HEK293 (cell line): ENCODE measurements around the gene RIPPLY2.

Experiments
- CTCF ChIA-PET: fragments of 350-600 bp; formaldehyde crosslinking; extraction: SDS; loops from one replicate; lab custom pipeline; 2021; ENCODE audit warnings: antibody characterized with exemption; lab: Yijun Ruan, JAX
- POLR2A ChIA-PET: fragments of 300-600 bp; formaldehyde crosslinking; extraction: SDS; loops from one replicate; lab custom pipeline; 2020; ENCODE audit warnings: antibody characterized with exemption, inconsistent platforms; lab: Yijun Ruan, JAX
- H3K27ac ChIP-seq: fragments of 200-500 bp; sonication (Bioruptor generic); 2 replicates; pipeline ENCODE4 v1.5.1; 2014; ENCODE audit warnings: low read depth, low read length, control low read depth, inconsistent platforms; ENCODE audit errors: extremely low read depth
- H3K36me3 ChIP-seq, 2 experiments: fragments of 200-500 bp in 1 of 2; sonication (Bioruptor generic) in 1 of 2; 1 replicate in 1 of 2; 2 replicates in 1 of 2; pipeline ENCODE4 v1.5.1; 2014 to 2017; ENCODE audit warnings: inconsistent platforms in 2 of 2, low read length in 2 of 2; ENCODE audit not compliant: control insufficient read depth in 2 of 2, insufficient read depth in 1 of 2
- H3K4me1 ChIP-seq: fragments of 200-500 bp; sonication (Bioruptor generic); 2 replicates; pipeline ENCODE4 v1.5.1; 2014; ENCODE audit warnings: mild to moderate bottlenecking, low read length, inconsistent platforms; ENCODE audit not compliant: control insufficient read depth, insufficient read depth
- H3K4me3 ChIP-seq: 2 replicates; pipeline ENCODE4 v1.5.1; 2011; ENCODE audit warnings: low read depth, mild to moderate bottlenecking, control low read depth, low read length, moderate library complexity
- H3K9me3 ChIP-seq: fragments of 200-500 bp; sonication (Bioruptor generic); 2 replicates; pipeline ENCODE4 v1.5.1; 2014; ENCODE audit warnings: low read depth, low read length, inconsistent platforms; ENCODE audit not compliant: control insufficient read depth, insufficient read depth
- BCL11A ChIP-seq: fragments of 450-650 bp; formaldehyde crosslinking; IDR thresholded peaks from 2 replicates; pipeline ENCODE4 v1.5.1; 2016; ENCODE audit warnings: low read depth, missing biosample characterization, missing genetic modification characterization
- FEZF1 ChIP-seq: fragments of 450-650 bp; formaldehyde crosslinking; IDR thresholded peaks from 2 replicates; pipeline ENCODE4 v1.5.1; 2016; ENCODE audit warnings: missing biosample characterization, missing genetic modification characterization
- MYNN ChIP-seq: fragments of 450-650 bp; formaldehyde crosslinking; IDR thresholded peaks from 2 replicates; pipeline ENCODE4 v1.5.1; 2016; ENCODE audit warnings: missing biosample characterization, missing genetic modification characterization, borderline replicate concordance
- SP7 ChIP-seq: fragments of 450-650 bp; formaldehyde crosslinking; IDR thresholded peaks from 2 replicates; pipeline ENCODE4 v1.5.1; 2016; ENCODE audit warnings: missing biosample characterization, missing genetic modification characterization
- YY2 ChIP-seq: fragments of 450-650 bp; formaldehyde crosslinking; IDR thresholded peaks from 2 replicates; pipeline ENCODE4 v1.5.1; 2016; ENCODE audit warnings: missing biosample characterization, missing genetic modification characterization
- ZIC2 ChIP-seq: fragments of 450-650 bp; formaldehyde crosslinking; IDR thresholded peaks from 2 replicates; pipeline ENCODE4 v1.5.1; 2016; ENCODE audit warnings: missing biosample characterization, missing genetic modification characterization
- ZNF112 ChIP-seq: fragments of 450-650 bp; formaldehyde crosslinking; IDR thresholded peaks from 2 replicates; pipeline ENCODE4 v1.5.0; 2017; ENCODE audit warnings: missing biosample characterization, missing genetic modification characterization
- ZNF132 ChIP-seq: fragments of 450-650 bp; formaldehyde crosslinking; IDR thresholded peaks from 2 replicates; pipeline ENCODE4 v1.5.1; 2017; ENCODE audit warnings: missing biosample characterization, missing genetic modification characterization, borderline replicate concordance
- ZNF157 ChIP-seq: fragments of 450-650 bp; formaldehyde crosslinking; IDR thresholded peaks from 2 replicates; pipeline ENCODE4 v1.5.1; 2016; ENCODE audit warnings: missing biosample characterization, missing genetic modification characterization
- ZNF175 ChIP-seq: fragments of 450-650 bp; formaldehyde crosslinking; IDR thresholded peaks from 2 replicates; pipeline ENCODE4 v1.5.1; 2016; ENCODE audit warnings: missing biosample characterization, missing genetic modification characterization
- ZNF214 ChIP-seq: fragments of 450-650 bp; formaldehyde crosslinking; IDR thresholded peaks from 2 replicates; pipeline ENCODE4 v1.5.1; 2017; ENCODE audit warnings: missing biosample characterization, mild to moderate bottlenecking, missing genetic modification characterization, borderline replicate concordance
- ZNF221 ChIP-seq: fragments of 450-650 bp; formaldehyde crosslinking; IDR thresholded peaks from 2 replicates; pipeline ENCODE4 v1.5.1; 2017; ENCODE audit warnings: missing biosample characterization, missing genetic modification characterization, borderline replicate concordance
- ZNF341 ChIP-seq: fragments of 450-650 bp; formaldehyde crosslinking; IDR thresholded peaks from 2 replicates; pipeline ENCODE4; 2016; ENCODE audit warnings: low read depth, missing biosample characterization, missing genetic modification characterization
- ZNF350 ChIP-seq: fragments of 450-650 bp; formaldehyde crosslinking; IDR thresholded peaks from 2 replicates; pipeline ENCODE4 v1.5.0; 2017; ENCODE audit warnings: missing biosample characterization, mild to moderate bottlenecking, missing genetic modification characterization
- ZNF366 ChIP-seq: fragments of 450-650 bp; formaldehyde crosslinking; conservative IDR thresholded peaks from 2 replicates; pipeline ENCODE4 v1.5.1; 2016; ENCODE audit warnings: missing biosample characterization, missing genetic modification characterization
- ZNF394 ChIP-seq: fragments of 450-650 bp; formaldehyde crosslinking; IDR thresholded peaks from 2 replicates; pipeline ENCODE4 v1.5.1; 2016; ENCODE audit warnings: missing biosample characterization, missing genetic modification characterization, mild to moderate bottlenecking, moderate library complexity, borderline replicate concordance
- ZNF433 ChIP-seq: fragments of 450-650 bp; formaldehyde crosslinking; IDR thresholded peaks from 2 replicates; pipeline ENCODE4 v1.5.1; 2016; ENCODE audit warnings: missing biosample characterization, missing genetic modification characterization, low read depth
- ZNF501 ChIP-seq: fragments of 450-650 bp; formaldehyde crosslinking; IDR thresholded peaks from 2 replicates; pipeline ENCODE4 v1.5.1; 2016; ENCODE audit warnings: missing biosample characterization, missing genetic modification characterization
- ZNF530 ChIP-seq: fragments of 450-650 bp; formaldehyde crosslinking; IDR thresholded peaks from 2 replicates; pipeline ENCODE4 v1.5.1; 2016; ENCODE audit warnings: low read depth, missing biosample characterization, missing genetic modification characterization
- ZNF600 ChIP-seq: fragments of 450-650 bp; formaldehyde crosslinking; IDR thresholded peaks from 2 replicates; pipeline ENCODE4 v1.5.1; 2016; ENCODE audit warnings: missing biosample characterization, missing genetic modification characterization
- ZNF624 ChIP-seq: fragments of 450-650 bp; formaldehyde crosslinking; IDR thresholded peaks from 2 replicates; pipeline ENCODE4 v1.5.1; 2017; ENCODE audit warnings: missing biosample characterization, missing genetic modification characterization
- TF ChIP-seq, protein P1 (sequence below): fragments of 450-650 bp; formaldehyde crosslinking; IDR thresholded peaks from 2 replicates; pipeline ENCODE4 v1.5.1; 2016; ENCODE audit warnings: missing biosample characterization, missing genetic modification characterization
- TF ChIP-seq, protein P2 (sequence below): fragments of 450-650 bp; formaldehyde crosslinking; IDR thresholded peaks from 2 replicates; pipeline ENCODE4 v1.5.1; 2017; ENCODE audit warnings: missing biosample characterization, missing genetic modification characterization
- TF ChIP-seq, protein P3 (sequence below): fragments of 450-650 bp; formaldehyde crosslinking; IDR thresholded peaks from 2 replicates; pipeline ENCODE4; 2016; ENCODE audit warnings: missing biosample characterization, missing genetic modification characterization
- TF ChIP-seq, protein P4 (sequence below): fragments of 450-650 bp; formaldehyde crosslinking; IDR thresholded peaks from 2 replicates; pipeline ENCODE4 v1.5.1; 2016; ENCODE audit warnings: missing biosample characterization, missing genetic modification characterization
- TF ChIP-seq, protein P5 (sequence below): fragments of 450-650 bp; formaldehyde crosslinking; IDR thresholded peaks from 2 replicates; pipeline ENCODE4 v1.5.1; 2016; ENCODE audit warnings: missing biosample characterization, missing genetic modification characterization
- TF ChIP-seq, protein P6 (sequence below): fragments of 450-650 bp; formaldehyde crosslinking; IDR thresholded peaks from 2 replicates; pipeline ENCODE4 v1.5.1; 2016; ENCODE audit warnings: missing biosample characterization, missing genetic modification characterization

The RIPPLY2 gene, protein sequence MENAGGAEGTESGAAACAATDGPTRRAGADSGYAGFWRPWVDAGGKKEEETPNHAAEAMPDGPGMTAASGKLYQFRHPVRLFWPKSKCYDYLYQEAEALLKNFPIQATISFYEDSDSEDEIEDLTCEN

DNA sequence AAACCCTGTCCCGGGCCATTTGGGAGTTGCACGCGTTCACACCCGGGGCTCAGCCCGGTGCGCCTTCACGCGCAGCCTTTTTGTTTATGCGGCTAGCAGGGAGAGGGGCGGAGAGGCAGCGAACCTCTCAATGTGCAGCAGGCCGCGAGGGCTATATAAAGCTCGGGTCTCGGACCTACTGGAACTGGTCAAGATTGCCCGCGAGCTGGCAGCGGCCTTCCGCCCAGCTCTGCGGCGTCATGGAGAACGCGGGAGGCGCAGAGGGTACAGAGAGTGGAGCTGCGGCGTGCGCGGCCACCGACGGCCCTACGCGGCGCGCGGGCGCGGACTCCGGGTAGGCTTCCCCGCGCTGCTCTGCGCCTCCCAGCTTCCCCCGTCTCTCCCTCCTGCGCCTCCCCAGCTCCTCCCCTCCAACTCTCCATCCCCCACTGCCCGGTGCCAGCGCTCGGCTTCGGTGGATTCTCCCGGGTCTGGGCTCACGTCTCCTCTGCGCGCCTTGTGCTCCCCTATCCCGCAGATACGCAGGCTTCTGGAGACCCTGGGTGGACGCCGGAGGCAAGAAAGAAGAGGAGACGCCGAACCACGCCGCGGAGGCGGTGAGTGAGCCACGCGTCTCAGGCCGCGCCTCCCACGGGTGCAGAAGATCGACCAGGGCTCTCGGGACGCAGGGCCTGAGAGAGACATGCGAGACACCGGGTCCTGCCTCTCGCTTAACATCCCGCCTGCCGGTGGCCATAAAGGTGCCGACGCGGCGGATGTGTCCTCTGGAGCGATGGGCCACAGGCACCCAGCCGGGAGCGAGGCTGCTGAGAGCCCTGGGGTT is at the start of gene RIPPLY2:
Gene RIPPLY2 (plus strand): TSS at position 183 of the 823 bp plus-strand sequence. CDS start 57 bp downstream, at position 240.
- Histone ChIP-seq H3K36me3 (no peaks in the 10 kb centered on the region), H3K4me1 (no peaks in the 10 kb centered on the region; the same call in 1 of the 2 replicates), H3K27ac (no peak within 1 kb of the TSS; the same call in 1 of the 2 replicates), H3K4me3 (peak within 1 kb of the TSS; percentile 45), H3K9me3 (no peaks in the 10 kb centered on the region)
- POLR2A ChIA-PET: interaction anchor here (1.2 kb wide), 1 partner anchor 238 kb away, joined by 3 read pairs; no protein-coding TSS in a partner anchor
- CTCF ChIA-PET: interaction anchor here (0.8 to 1.4 kb wide), 2 partner anchors 8 to 212 kb away, joined by 4 read pairs; no protein-coding TSS in a partner anchor
- TF ChIP-seq ZNF157 (no peak), ZNF433 (no peak), MYNN (tag by site-specific recombination) (0 out of 2 replicates have a peak, but pooled peaks have one; percentile 21), ZNF221 (tag by site-specific recombination) (no peak), ZNF366 (tag by site-specific recombination) (peak; percentile 83; the same call in 1 of the 2 replicates), YY2 (tag by site-specific recombination) (no peak), SP7 (tag by site-specific recombination) (peak; percentile 60; the same call in 1 of the 2 replicates), ZNF600 (tag by site-specific recombination) (peak; percentile 78), ZNF501 (tag by site-specific recombination) (peak; percentile 96), ZNF132 (tag by site-specific recombination) (no peak), ZNF214 (tag by site-specific recombination) (no peak), ZNF175 (tag by site-specific recombination) (no peak), ZIC2 (peak; percentile 72), ZNF530 (tag by site-specific recombination) (peak; percentile 88; the same call in 1 of the 2 replicates), FEZF1 (tag by site-specific recombination) (peak; percentile 53; the same call in 1 of the 2 replicates), ZNF341 (tag by site-specific recombination) (peak; percentile 71; the same call in 1 of the 2 replicates), ZNF350 (tag by site-specific recombination) (no peak), ZNF624 (tag by site-specific recombination) (no peak), BCL11A (no peak), ZNF112 (tag by site-specific recombination) (no peak), ZNF394 (tag by site-specific recombination) (peak; percentile 96)
- TF ChIP-seq, protein P1, sequence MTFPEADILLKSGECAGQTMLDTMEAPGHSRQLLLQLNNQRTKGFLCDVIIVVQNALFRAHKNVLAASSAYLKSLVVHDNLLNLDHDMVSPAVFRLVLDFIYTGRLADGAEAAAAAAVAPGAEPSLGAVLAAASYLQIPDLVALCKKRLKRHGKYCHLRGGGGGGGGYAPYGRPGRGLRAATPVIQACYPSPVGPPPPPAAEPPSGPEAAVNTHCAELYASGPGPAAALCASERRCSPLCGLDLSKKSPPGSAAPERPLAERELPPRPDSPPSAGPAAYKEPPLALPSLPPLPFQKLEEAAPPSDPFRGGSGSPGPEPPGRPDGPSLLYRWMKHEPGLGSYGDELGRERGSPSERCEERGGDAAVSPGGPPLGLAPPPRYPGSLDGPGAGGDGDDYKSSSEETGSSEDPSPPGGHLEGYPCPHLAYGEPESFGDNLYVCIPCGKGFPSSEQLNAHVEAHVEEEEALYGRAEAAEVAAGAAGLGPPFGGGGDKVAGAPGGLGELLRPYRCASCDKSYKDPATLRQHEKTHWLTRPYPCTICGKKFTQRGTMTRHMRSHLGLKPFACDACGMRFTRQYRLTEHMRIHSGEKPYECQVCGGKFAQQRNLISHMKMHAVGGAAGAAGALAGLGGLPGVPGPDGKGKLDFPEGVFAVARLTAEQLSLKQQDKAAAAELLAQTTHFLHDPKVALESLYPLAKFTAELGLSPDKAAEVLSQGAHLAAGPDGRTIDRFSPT (tag by site-specific recombination): peak; percentile 54; the same call in 1 of the 2 replicates
- TF ChIP-seq, protein P2, sequence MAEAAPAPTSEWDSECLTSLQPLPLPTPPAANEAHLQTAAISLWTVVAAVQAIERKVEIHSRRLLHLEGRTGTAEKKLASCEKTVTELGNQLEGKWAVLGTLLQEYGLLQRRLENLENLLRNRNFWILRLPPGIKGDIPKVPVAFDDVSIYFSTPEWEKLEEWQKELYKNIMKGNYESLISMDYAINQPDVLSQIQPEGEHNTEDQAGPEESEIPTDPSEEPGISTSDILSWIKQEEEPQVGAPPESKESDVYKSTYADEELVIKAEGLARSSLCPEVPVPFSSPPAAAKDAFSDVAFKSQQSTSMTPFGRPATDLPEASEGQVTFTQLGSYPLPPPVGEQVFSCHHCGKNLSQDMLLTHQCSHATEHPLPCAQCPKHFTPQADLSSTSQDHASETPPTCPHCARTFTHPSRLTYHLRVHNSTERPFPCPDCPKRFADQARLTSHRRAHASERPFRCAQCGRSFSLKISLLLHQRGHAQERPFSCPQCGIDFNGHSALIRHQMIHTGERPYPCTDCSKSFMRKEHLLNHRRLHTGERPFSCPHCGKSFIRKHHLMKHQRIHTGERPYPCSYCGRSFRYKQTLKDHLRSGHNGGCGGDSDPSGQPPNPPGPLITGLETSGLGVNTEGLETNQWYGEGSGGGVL (tag by site-specific recombination): peak; percentile 97
- TF ChIP-seq, protein P3, sequence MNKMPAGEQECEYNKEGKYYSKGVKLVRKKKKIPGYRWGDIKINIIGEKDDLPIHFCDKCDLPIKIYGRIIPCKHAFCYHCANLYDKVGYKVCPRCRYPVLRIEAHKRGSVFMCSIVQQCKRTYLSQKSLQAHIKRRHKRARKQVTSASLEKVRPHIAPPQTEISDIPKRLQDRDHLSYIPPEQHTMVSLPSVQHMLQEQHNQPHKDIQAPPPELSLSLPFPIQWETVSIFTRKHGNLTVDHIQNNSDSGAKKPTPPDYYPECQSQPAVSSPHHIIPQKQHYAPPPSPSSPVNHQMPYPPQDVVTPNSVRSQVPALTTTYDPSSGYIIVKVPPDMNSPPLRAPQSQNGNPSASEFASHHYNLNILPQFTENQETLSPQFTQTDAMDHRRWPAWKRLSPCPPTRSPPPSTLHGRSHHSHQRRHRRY (tag by site-specific recombination): no peak
- TF ChIP-seq, protein P4, sequence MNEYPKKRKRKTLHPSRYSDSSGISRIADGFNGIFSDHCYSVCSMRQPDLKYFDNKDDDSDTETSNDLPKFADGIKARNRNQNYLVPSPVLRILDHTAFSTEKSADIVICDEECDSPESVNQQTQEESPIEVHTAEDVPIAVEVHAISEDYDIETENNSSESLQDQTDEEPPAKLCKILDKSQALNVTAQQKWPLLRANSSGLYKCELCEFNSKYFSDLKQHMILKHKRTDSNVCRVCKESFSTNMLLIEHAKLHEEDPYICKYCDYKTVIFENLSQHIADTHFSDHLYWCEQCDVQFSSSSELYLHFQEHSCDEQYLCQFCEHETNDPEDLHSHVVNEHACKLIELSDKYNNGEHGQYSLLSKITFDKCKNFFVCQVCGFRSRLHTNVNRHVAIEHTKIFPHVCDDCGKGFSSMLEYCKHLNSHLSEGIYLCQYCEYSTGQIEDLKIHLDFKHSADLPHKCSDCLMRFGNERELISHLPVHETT (tag by site-specific recombination): no peak
- TF ChIP-seq, protein P5, sequence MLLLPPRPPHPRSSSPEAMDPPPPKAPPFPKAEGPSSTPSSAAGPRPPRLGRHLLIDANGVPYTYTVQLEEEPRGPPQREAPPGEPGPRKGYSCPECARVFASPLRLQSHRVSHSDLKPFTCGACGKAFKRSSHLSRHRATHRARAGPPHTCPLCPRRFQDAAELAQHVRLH (tag by site-specific recombination): peak; percentile 39; the same call in 1 of the 2 replicates
- TF ChIP-seq, protein P6, sequence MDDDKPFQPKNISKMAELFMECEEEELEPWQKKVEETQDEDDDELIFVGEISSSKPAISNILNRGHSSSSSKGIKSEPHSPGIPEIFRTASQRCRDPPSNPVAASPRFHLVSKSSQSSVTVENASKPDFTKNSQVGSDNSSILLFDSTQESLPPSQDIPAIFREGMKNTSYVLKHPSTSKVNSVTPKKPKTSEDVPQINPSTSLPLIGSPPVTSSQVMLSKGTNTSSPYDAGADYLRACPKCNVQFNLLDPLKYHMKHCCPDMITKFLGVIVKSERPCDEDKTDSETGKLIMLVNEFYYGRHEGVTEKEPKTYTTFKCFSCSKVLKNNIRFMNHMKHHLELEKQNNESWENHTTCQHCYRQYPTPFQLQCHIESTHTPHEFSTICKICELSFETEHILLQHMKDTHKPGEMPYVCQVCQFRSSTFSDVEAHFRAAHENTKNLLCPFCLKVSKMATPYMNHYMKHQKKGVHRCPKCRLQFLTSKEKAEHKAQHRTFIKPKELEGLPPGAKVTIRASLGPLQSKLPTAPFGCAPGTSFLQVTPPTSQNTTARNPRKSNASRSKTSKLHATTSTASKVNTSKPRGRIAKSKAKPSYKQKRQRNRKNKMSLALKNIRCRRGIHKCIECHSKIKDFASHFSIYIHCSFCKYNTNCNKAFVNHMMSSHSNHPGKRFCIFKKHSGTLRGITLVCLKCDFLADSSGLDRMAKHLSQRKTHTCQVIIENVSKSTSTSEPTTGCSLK (tag by site-specific recombination): no peak
